MCF 10A (cell line): ENCODE data around the gene NECTIN3. TPM values are rescaled to one million over a fixed set of nuclear protein-coding genes. Genes with fewer than 3 reads are reported as not detected.

ENCODE experiments used
- BruUV-seq: library from RNA; stranded (reverse); fragments of 400-500 nt; replicated peaks from 2 replicates; lab custom pipeline; 2021; lab: Mats Ljungman, UMichigan
- CTCF ChIA-PET: fragments of 300-600 bp; sonication (Branson Sonifier 250); formaldehyde crosslinking; extraction: SDS; loops from one replicate; lab custom pipeline; 2021; ENCODE audit warnings: antibody characterized with exemption, inconsistent platforms; lab: Yijun Ruan, JAX
- POLR2A ChIA-PET: fragments of 300-600, 350-650 bp; sonication (Branson Sonifier 250); formaldehyde crosslinking; extraction: SDS; loops from one replicate; lab custom pipeline; 2020; ENCODE audit warnings: antibody characterized with exemption, inconsistent platforms; lab: Yijun Ruan, JAX
- DNase-seq: peaks from one replicate; pipeline ENCODE4 v3.0.0-alpha.2; 2018; ENCODE audit not compliant: unreplicated experiment
- H3K27ac Mint-ChIP-seq: one replicate; pipeline ENCODE4 v1.8.0; 2022; ENCODE audit warnings: mild to moderate bottlenecking, low read depth, mixed read lengths; ENCODE audit not compliant: unreplicated experiment
- H3K27me3 Mint-ChIP-seq: one replicate; pipeline ENCODE4 v1.8.0; 2022; ENCODE audit warnings: mixed read lengths; ENCODE audit not compliant: insufficient read depth, unreplicated experiment
- H3K36me3 Mint-ChIP-seq: one replicate; pipeline ENCODE4 v1.8.0; 2022; ENCODE audit warnings: mild to moderate bottlenecking, moderate library complexity, mixed read lengths; ENCODE audit not compliant: insufficient read depth, unreplicated experiment
- H3K4me1 Mint-ChIP-seq: one replicate; pipeline ENCODE4 v1.8.0; 2022; ENCODE audit warnings: mixed read lengths; ENCODE audit not compliant: insufficient read depth, unreplicated experiment
- H3K4me3 Mint-ChIP-seq: one replicate; pipeline ENCODE4 v1.8.0; 2022; ENCODE audit warnings: mild to moderate bottlenecking, moderate library complexity, mixed read lengths; ENCODE audit not compliant: unreplicated experiment
- H3K9me3 Mint-ChIP-seq: one replicate; pipeline ENCODE4 v1.8.0; 2022; ENCODE audit warnings: mixed read lengths; ENCODE audit not compliant: unreplicated experiment
- CTCF ChIP-seq: fragments of 200-600 bp; IDR thresholded peaks from one replicate; pipeline ENCODE4 v1.8.0; 2022; ENCODE audit warnings: antibody characterized with exemption, mild to moderate bottlenecking; ENCODE audit not compliant: unreplicated experiment
- intact Hi-C: fragments of 100-400 bp; cut with micrococcal nuclease; formaldehyde crosslinking; loops from 2 replicates; pipeline ENCODE4 v1.14.1; 2022
- total RNA-seq: library from RNA; stranded (reverse); gene quantifications from 2 replicates; pipeline ENCODE4 v1.2.3, GENCODE V29; 2022

NECTIN3 gene
- total RNA-seq, 1 experiment from 2014 or later = 25.6 TPM

GRCh38 chr3:111032677-111033076, 38.9 kb upstream of the NECTIN3 start:
- POLR2A ChIA-PET = no interaction called here
- Mint-ChIP-seq H3K4me3 (no peak overlapping the region), H3K27me3 (no peaks in the 10 kb centered on the region), H3K4me1 (no peaks in the 10 kb centered on the region), H3K9me3 (peaks cover 12% of the 10 kb centered on the region), H3K36me3 (no peaks in the 10 kb centered on the region), H3K27ac (no peak overlapping the region)
- CTCF ChIA-PET = interaction anchor here (0.5 kb wide), 1 partner anchor 529 kb away, joined by 3 read pairs; no protein-coding TSS in a partner anchor
- BruUV-seq = no TSS peak
- TF ChIP-seq CTCF = no peak
- intact Hi-C loops = no loop called here
- no peak for DNase-seq

- Mint-ChIP-seq H3K27me3 (no peaks in the 10 kb centered on the region), H3K27ac (no peak overlapping the region), H3K4me1 (no peaks in the 10 kb centered on the region), H3K9me3 (peaks cover 15% of the 10 kb centered on the region), H3K4me3 (no peak overlapping the region), H3K36me3 (no peaks in the 10 kb centered on the region)
- intact Hi-C loops = no loop called here
- BruUV-seq = no TSS peak
- no peak for DNase-seq
- ChIA-PET POLR2A (interaction anchor here (0.7 kb wide), 1 partner anchor 706 kb away, joined by 4 read pairs; no protein-coding TSS in a partner anchor), CTCF (interaction anchor here (0.6 to 0.7 kb wide), 3 partner anchors 33 to 1231 kb away, joined by 3 to 4 read pairs (median 3); no protein-coding TSS in a partner anchor)
- TF ChIP-seq CTCF = no peak
Observed at GRCh38 chr3:111033470-111034050, 38.1 kb upstream of the NECTIN3 start.

DNA sequence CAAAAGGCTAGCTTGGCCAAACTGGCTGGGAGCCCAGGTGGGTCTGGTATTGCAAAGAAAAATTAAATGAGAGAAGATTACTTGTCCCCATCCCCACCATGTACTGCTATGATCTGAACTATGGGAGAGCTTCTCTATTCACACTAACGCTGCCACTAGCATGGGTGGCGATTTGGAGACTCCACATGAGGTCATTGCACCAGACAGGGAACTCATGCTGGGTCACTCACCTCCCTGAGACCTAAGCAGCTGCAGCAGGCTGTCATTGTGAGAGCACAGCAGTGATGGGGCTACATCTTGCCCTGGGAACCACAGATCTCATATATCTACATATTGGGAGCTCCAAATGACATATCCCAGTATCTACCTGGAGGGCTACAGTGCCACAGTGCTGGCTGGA, 36.3 kb upstream of the NECTIN3 start:
- TF ChIP-seq CTCF = no peak
- intact Hi-C loops = no loop called here

GRCh38 chr3:111035902-111036301, 35.7 kb upstream of the NECTIN3 start:
- TF ChIP-seq CTCF = no peak
- Mint-ChIP-seq H3K27ac (no peak overlapping the region), H3K9me3 (peaks cover 15% of the 10 kb centered on the region), H3K36me3 (no peaks in the 10 kb centered on the region), H3K4me1 (no peaks in the 10 kb centered on the region), H3K27me3 (no peaks in the 10 kb centered on the region), H3K4me3 (no peak overlapping the region)
- ChIA-PET CTCF (no interaction called here), POLR2A (interaction anchor here (0.6 kb wide), 1 partner anchor 1080 kb away, joined by 3 read pairs; no protein-coding TSS in a partner anchor)
- intact Hi-C loops = no loop called here
- BruUV-seq = no TSS peak
- DNase-seq = peak; percentile 6

More for the DNA sequence above, 36.3 kb upstream of the NECTIN3 start:
- no peaks in the 10 kb centered on the region for H3K4me1 Mint-ChIP-seq
- no peaks in the 10 kb centered on the region for H3K36me3 Mint-ChIP-seq
- POLR2A ChIA-PET = interaction anchor here (0.6 to 0.7 kb wide), 2 partner anchors 242 to 1079 kb away, joined by 3 read pairs; no protein-coding TSS in a partner anchor
- CTCF ChIA-PET = no interaction called here
- no peaks in the 10 kb centered on the region for H3K27me3 Mint-ChIP-seq
- DNase-seq = no peak
- BruUV-seq = no TSS peak
- peaks cover 15% of the 10 kb centered on the region for H3K9me3 Mint-ChIP-seq
- H3K4me3 Mint-ChIP-seq = no peak overlapping the region
- H3K27ac Mint-ChIP-seq = no peak overlapping the region
